ENCODE results near the gene EGLN2.
"Not testable (repeated sequence)": the region's sequence is repeated elsewhere in the genome, so short reads cannot be mapped to it uniquely, and the experiment has no call there.

EGLN2 gene
- total RNA-seq: 42.0 to 59.6 (median 52.7) reads per million in 4 donors

- DNase-seq: peak; percentile 100
Measured at GRCh38 chr19:40798683-40799557, at the start of gene EGLN2. Gene EGLN2, plus strand, starts transcription at chr19:40799191. Its CDS starts 1,382 bp downstream, at chr19:40800573.

- peak; percentile 99 to 100 (median 99) for DNase-seq
Measured at GRCh38 chr19:40750058-40750873, 48.7 kb upstream of the EGLN2 start, which contains the start of gene ACTMAP. Gene ACTMAP, minus strand, starts transcription at chr19:40750477. Its CDS starts 674 bp downstream, at chr19:40749803.

- DNase-seq: peak; percentile 90 to 97 (median 94)
Measured at GRCh38 chr19:40750874-40751537, 48.0 kb upstream of the EGLN2 start, which contains the start of gene SNRPA. Gene SNRPA, plus strand, starts transcription at chr19:40751203. Its CDS starts 206 bp downstream, at chr19:40751409.

DNA sequence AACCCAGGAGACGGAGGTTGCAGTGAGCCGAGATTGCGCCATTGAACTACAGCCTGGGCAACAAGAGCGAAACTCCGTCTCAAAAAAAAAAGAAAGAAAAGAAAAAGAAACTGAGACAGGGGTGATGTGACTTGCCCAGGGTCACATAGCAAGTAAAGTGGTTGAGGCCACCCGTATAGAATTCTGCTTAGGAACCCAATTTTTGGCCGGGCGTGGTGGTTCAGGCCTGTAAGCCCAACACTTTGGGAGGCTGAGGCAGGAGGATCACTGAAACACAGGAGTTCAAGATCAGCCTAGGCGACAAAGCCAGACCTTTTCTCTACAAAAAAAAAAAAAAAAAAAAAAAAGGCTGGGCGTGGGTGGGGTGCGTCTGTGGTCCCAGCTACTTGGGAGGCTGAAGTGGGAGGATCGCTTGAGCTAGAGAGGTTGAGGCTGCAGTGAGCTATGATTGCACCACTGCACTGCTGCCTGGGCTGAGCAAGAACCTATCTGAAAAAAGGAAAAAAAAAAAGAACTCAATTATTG is 46.7 kb upstream of the EGLN2 start:
- DNase-seq: peak in 1 of 5 donors; percentile 31

DNA sequence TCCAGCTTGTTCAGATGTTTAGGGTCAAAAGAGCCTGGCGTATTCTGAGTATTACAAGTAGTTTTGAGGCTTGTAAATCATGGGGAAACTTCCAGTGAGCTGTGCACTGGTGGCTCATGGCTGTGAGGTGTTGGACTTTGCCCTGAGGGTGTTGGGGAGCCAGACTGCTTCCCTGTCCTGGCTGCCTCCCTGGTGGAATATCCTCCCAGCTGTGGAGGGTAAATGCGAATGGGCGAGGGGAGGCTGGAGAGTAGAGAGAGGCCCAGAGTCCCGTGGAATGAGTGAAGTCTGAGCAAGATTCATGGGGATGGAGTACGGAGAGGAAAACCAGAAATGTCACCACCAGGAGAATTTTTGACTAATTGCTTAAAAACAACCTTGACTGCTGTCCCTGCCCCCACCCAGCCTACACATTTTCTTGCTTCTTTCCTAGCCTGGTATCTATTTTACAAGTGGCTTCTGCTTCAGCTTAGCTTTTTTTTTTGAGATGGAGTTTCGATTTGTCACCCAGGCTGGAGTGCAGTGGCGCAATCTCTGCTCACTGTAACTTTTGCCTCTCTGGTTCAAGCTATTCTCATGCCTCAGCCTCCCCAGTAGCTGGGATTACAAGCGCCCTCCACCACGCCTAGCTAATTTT is 44.3 kb upstream of the EGLN2 start:
- peak in 1 of 5 donors; percentile 68 for DNase-seq

GRCh38 chr19:40755248-40755624 is 43.8 kb upstream of the EGLN2 start:
- DNase-seq: no peak

GRCh38 chr19:40755791-40756190 is 43.2 kb upstream of the EGLN2 start:
- DNase-seq: no peak

- DNase-seq: peak in 1 of 5 donors; percentile 19
Measured at GRCh38 chr19:40756502-40757110, 42.4 kb upstream of the EGLN2 start.

DNA sequence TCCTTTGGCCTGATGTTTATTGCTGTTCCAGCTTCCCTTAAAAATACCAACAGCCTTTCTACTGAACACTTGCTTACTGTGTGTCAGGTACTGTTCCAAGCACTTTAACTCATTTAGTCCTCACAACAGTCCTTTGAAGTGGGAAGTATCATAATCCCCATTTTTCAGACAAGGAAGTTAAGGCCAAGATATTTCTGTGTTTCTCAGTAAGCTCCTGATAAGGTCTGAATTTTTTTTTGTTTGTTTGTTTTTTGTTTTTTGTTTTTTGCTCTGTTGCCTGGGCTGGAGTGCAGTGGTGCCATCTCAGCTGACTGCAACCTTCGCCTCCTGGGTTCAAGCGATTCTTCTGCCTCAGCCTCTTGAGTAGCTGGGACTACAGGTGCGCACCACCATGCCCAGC is 40.5 kb upstream of the EGLN2 start:
- no peak for DNase-seq

DNA sequence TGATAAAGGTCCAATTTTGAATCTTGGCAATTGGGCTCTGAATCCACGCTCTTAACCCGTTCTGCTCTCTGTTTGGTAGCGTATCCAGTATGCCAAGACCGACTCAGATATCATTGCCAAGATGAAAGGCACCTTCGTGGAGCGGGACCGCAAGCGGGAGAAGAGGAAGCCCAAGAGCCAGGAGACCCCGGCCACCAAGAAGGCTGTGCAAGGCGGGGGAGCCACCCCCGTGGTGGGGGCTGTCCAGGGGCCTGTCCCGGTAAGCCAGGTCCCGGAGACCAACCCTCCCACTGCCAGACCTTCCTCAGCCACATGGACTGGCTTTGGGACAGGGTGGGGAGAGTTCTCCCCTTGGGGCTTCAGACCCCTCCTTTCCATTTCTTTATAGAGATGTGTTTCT is 39.6 kb upstream of the EGLN2 start:
- DNase-seq: no peak

DNA sequence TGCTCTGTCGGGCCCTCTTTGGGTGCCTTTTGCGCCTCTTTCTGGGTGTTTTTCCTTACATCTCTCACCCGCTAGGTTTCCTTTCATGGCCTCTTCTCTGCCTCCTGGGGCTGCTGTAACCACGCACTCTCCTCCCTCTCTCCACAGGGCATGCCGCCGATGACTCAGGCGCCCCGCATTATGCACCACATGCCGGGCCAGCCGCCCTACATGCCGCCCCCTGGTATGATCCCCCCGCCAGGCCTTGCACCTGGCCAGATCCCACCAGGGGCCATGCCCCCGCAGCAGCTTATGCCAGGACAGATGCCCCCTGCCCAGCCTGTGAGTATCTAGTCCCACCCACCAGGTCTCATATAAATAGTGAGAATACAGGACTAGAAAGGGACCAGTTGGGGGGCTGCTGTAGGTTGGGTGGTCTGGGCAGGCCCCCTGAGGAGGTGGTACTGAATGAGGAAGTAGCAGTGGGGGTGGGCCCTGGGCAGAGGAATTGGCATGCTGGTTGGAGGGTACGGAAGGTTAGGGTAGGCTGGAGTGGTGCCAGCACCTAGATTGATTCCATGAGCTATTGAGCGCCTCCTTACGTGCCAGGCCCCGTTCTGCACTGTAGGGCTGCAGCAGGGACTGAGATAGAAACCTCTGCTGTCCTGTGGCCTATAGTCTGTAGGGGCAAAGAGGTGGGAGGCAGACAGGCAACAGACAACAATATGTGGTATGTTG is 36.1 kb upstream of the EGLN2 start:
- DNase-seq: no peak

DNA sequence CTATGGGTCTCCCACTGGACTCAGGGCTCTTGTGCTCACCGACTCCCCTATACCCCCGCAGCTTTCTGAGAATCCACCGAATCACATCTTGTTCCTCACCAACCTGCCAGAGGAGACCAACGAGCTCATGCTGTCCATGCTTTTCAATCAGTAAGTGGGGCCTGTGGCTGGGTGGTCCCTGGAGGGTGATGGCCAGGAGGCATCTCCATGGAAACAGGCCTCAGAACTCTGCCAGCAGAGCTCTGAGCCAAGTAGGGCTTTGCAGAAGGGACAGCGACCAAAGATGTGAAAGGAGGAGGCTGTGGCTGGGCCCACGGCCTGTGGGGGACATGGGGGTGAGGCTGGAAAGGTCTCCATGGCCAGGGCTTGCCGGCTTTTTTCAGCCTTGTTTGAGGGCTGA is 35.5 kb upstream of the EGLN2 start:
- no peak for DNase-seq

DNA sequence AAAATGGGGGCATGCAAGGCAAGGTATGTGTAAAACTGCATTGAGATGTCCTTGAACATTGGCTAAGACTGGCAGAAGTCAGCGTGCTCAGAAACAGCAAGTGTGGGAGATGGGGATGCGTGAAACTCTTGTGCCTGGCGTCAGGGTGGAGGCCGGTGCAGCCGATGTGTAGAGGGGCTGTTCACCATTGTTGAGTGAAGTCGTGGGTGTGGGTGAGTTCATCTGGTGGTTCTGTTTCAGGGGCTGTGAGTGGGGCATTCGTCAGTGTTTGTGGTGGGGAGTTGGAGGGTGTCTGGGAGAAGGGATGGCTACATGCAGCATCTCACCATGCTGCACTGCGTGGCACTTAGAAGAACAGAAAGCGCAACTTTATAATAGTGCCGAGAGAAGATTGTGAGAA is 35.0 kb upstream of the EGLN2 start:
- no peak for DNase-seq

GRCh38 chr19:40766385-40766784 is 32.6 kb upstream of the EGLN2 start:
- not testable (repeated sequence) for DNase-seq

- DNase-seq: no peak
Measured at GRCh38 chr19:40768869-40769268, 30.1 kb upstream of the EGLN2 start.

GRCh38 chr19:40771101-40771862 is 27.7 kb upstream of the EGLN2 start:
- DNase-seq: peak in 1 of 5 donors; percentile 40

DNA sequence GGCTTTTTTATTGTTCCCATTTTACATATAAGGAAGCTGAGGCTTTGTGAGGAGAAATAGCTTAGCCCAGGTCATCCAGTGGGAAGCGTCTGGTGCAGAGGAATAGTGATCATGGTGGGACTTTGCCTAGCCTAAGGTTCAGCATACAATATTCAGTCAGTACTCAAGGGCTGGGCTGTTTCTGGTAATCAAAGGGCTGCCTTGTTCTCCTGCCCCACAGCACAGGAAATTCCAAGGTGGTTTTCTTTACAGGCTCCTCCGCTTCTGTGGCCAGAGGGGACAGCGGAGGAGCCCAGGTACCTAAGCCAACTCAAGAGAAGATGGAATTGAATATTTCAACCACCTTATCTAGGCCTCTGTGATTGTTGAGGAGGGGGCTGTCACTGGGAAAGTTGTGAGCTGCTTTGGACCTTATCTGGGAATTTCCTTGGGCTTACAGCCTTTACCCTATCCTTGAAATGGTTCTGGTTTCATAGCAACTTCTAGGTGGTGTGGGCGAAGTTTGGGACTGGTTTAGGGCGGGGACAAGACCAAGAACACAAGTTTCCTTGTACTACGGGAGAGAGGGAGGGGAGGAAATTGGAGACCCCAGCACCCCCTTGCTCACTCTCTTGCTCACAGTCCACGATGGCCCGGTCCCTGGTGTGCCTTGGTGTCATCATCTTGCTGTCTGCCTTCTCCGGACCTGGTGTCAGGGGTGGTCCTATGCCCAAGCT is 23.9 kb upstream of the EGLN2 start, which contains the start of gene MIA:
Gene MIA (plus strand): TSS at position 606 of the 716 bp plus-strand sequence. CDS start 22 bp downstream, at position 628.
- DNase-seq: no peak

DNA sequence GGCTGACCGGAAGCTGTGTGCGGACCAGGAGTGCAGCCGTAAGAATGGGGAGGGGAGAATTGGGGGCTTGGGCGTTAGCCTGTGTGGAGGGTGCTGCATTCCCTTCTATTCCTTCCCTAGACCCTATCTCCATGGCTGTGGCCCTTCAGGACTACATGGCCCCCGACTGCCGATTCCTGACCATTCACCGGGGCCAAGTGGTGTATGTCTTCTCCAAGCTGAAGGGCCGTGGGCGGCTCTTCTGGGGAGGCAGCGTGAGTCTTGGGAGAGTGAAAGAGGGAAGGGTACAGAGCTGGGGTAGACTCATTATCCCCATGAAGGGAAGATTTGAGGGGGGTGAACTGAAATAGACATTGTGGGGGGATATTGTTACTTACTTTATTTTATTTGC is 23.4 kb upstream of the EGLN2 start:
- DNase-seq: no peak

DNA sequence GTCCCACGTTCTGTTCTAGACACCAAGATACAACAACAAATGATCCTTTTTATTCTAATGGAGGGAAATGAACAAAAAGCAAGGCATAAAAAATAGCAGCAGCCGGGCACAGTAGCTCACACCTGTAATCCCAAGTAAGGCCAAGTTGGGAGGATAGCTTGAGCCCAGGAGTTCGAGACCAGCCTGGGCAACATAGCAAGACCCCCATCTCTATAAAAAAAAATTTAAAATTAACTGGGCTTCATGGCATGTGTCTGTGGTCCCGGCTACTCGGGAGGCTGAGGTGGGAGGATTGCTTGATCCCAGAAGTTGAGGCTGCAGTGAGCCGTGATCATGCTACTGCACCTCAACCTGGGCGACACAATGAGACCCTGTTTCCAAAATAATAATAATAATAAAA is 22.6 kb upstream of the EGLN2 start:
- no peak for DNase-seq
